ENCODE measurements around the gene ARHGAP8.
"Not testable (repeated sequence)": the region's sequence is repeated elsewhere in the genome, so short reads cannot be mapped to it uniquely, and the experiment has no call there.

ARHGAP8 gene

GRCh38 chr22:44739666-44740065, 12.7 kb upstream of the ARHGAP8 start:
- not testable (repeated sequence) for DNase-seq (ENCODE audit: low read depth)

- DNase-seq (ENCODE audit: low read depth) = no peak
Observed at GRCh38 chr22:44740307-44740706, 12.1 kb upstream of the ARHGAP8 start.

DNA sequence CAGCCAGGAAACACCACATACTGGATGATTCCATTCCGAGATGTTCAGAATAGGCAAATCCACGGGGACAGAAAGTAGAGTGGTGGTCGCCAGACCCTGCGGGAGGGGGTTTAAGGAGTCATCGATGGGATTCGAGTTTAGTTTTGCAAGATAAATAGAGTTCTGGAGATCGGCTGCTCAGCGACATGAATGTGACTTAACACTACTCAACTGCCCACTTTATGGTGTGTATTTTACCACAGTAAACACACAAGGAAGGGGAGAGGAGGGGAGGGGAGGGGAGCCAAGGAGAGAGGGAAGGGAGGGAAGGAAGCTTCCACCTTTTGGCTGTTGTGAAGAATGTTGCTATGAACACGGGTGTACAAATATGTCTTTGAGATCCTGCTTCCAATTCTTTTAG, 10.4 kb upstream of the ARHGAP8 start:
- no peak for DNase-seq (ENCODE audit: low read depth)

- no peak for DNase-seq (ENCODE audit: low read depth)
Observed at GRCh38 chr22:44743247-44743646, 9.1 kb upstream of the ARHGAP8 start.

- DNase-seq (ENCODE audit: low read depth) = no peak
Observed at GRCh38 chr22:44743804-44744211, 8.6 kb upstream of the ARHGAP8 start.

DNA sequence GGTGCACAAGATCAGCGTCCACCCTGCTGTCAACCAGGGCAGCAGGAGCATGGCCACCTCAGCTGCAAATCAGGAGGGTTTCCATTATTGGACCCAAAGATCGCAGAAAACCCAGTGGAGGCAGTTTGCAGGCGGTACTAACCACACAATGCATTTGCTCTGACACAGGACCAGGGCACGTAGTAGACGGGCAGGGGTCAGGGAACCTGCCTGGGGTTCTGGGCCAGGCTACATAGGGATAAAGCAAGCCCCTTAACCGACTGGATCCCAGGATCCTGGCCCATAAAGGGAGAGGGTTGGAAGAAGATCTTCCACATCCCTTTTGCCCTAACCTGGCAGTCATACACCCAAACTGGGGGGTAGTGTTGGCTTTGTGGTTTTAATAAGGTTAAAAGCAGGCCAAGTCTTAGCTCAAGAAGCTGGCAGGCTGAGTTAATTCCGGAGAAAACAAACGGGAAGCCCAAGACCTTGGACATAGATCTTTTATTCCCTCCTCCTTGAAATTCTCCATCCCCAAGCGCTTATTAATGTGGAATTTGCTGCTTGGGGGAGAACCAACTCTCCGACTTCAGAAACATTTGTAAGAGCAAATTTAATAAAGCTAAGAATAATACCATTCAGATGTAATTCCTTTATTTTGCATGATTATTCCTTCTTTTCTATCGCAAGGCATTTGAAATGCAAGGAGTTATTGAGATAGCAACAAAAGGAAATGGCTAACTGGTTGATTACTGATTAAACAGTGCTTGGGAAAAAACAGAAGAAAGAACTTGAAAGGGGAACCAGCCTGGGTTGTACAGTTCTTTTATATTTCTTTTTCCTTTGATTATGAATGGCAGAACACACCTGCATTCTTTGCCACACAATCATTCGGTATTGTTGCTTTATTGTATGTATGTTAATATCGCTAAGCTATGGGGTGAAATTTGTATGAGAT, 6.3 kb upstream of the ARHGAP8 start:
- no peak for DNase-seq (ENCODE audit: low read depth)

- DNase-seq (ENCODE audit: low read depth) = not testable (repeated sequence)
Observed at GRCh38 chr22:44747784-44748127, 4.6 kb upstream of the ARHGAP8 start.

GRCh38 chr22:44748524-44748923, 3.9 kb upstream of the ARHGAP8 start:
- DNase-seq (ENCODE audit: low read depth) = no peak

GRCh38 chr22:44750481-44750880, 1.9 kb upstream of the ARHGAP8 start:
- DNase-seq (ENCODE audit: low read depth) = no peak

DNA sequence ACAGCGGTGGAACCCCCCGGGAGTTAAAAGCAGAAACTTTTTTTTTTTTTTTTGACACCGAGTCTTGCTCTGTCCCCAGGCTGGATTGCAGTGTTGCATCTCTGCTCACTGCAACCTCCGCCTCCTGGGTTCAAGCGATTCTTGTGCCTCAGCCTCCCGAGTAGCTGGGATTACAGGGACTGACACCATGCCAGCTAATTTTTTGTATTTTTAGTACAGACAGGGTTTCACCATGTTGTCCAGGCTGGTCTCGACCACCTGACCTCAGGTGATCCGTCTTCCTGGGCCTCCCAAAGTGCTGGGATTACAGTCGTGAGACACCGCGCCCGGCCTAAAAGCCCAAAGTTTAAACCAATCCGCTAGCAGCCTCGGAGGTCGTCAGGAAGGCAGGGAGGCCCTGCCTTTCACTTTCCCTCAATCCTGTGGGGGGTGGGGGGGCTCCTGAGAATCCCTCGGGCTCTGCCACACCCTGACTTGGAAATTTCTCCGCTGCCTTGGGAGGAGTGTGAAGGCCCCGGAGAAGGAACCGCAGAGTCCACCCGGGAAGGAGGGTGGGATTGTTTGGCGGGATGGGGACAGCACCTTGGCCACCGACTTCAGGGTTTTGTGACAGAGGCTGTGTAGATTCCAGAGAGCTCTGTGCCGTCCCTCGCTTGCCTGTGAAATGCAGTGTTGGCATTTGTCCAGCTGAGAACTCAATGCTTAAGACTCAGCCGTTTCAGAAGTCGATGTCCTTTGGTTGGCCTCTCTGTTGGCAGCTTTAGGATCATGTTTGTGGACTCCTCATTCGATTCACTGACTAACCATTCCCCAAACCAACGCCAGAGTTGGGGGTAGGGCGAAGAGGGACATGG, 1.0 kb downstream of the ARHGAP8 start:
- DNase-seq (ENCODE audit: low read depth) = no peak

GRCh38 chr22:44754998-44755397, 2.6 kb downstream of the ARHGAP8 start:
- DNase-seq (ENCODE audit: low read depth) = no peak

DNA sequence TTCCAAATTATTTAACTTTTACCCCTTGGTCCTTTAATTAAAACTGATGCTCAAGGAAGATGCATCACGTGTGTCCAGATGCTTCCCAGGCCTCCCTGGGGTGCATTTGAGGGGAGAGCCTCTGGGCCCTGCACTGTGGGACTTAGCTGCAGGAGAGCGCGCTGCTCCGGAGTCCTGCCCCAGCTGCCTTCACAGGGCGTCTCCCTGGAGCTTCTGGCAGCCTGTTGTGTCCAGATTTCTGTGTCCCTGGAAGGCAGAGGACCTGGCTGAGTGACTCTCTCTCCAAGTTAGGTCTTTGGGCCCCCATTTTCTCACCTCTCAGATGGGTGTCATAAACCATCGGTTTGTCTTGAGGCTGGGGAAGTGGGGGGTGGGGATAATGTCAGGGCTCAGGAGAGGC, 3.0 kb downstream of the ARHGAP8 start:
- no peak for DNase-seq (ENCODE audit: low read depth)

GRCh38 chr22:44755956-44756361, 3.6 kb downstream of the ARHGAP8 start:
- DNase-seq (ENCODE audit: low read depth) = no peak

- DNase-seq (ENCODE audit: low read depth) = no peak
Observed at GRCh38 chr22:44758344-44758973, 6.1 kb downstream of the ARHGAP8 start.

- no peak for DNase-seq (ENCODE audit: low read depth)
Observed at GRCh38 chr22:44759001-44759400, 6.6 kb downstream of the ARHGAP8 start.

DNA sequence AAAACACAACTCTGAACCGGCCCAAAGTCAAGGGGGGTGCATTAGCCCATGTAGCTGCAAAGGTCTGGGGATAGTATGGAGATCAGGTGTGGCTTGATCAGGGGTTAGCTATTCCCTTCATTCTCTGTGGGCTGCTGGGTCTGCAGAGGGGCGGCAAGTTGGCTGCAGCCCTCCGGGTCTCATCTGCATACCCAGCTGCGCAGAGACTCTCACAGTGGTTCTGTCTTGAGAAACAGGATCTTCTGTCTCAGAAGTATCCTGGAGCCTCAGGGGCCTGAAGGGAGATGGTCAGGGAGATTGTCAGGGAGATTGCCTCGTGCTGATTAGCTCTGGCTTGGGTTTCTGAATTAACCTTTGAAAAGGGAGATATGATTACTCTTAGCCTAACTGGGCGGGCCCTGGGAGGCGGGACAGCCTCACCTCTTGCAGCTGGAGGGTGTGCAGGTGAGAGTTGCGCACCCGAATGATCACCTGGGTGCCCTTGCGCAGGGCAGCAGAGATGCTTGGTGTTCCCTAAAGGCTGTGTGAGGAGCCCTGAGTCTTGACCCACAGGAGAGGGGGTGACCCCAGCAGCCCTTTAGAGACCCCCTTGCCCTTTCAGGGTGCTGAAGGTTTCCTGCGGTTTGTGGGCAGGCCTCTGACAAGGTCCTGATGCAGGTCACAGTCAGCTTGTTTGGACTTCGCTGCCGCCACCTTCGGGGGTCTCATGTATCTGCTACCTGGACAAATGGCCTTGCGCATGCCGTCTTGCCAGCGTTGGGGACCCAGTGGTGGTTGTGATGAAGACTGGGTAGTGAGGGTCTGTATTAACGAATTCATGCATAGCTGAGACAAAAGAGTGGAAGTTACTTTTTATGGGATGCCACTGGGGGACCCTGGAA, 7.3 kb downstream of the ARHGAP8 start:
- no peak for DNase-seq (ENCODE audit: low read depth)

DNA sequence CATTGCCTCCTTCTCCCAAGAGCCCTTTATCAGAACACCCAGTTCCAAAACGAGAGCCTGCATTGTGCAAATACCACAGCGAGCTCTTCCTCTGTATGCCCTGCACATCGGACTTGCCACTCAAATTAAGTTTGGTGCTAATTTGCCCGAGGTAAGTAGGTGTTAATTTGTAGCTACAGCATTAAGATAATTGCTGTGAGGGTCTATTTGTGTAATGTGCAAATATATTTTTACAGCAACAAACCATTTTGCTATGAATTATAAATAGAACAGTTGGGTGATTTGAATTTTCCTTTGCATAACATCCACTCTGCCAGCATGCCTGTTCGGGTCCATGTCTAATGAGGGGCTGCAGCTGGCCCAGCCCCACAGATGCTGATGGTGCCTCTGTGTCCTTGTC, 8.1 kb downstream of the ARHGAP8 start:
- DNase-seq (ENCODE audit: low read depth) = no peak

- DNase-seq (ENCODE audit: low read depth) = no peak
Observed at GRCh38 chr22:44761025-44761424, 8.7 kb downstream of the ARHGAP8 start.

- DNase-seq (ENCODE audit: low read depth) = no peak
Observed at GRCh38 chr22:44764373-44764772, 12.0 kb downstream of the ARHGAP8 start.

DNA sequence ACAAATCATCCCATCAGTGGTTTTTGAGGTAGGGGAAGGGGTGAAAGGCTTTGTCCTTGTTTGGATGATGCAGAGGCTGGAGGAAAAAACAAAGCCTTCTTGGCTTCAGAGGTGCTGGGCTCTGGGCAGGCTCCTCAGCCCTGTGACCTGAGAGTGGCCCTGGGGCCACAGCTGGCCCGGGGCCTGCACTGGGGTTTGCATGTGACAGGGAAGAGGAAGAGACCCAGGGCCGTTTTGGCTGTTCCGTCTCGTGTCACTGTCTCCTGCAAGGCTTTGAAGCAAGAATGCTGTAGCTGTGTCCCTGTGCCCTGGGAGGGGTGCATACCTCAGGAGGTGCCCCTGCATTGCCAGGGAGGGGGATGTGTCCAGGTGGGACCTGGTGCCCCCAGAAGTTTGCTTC, 12.6 kb downstream of the ARHGAP8 start:
- DNase-seq (ENCODE audit: low read depth) = no peak

GRCh38 chr22:44765571-44766285, 13.4 kb downstream of the ARHGAP8 start:
- no peak for DNase-seq (ENCODE audit: low read depth)

Data from stimulated activated CD8-positive, alpha-beta memory T cell treated with anti-CD3 and anti-CD28 coated beads, Interleukin-15, amount 100 ng/mL, for 1 hour (primary cell).